Keratinocyte (primary cell): Measurements from ENCODE around the gene PDE3A.

Source experiments
- EZH2 ChIP-seq: IDR thresholded peaks from one replicate; pipeline ENCODE4 v1.6.1; 2012; ENCODE audit warnings: inconsistent platforms, mild to moderate bottlenecking, low read length, moderate library complexity
- TF ChIP-seq, protein P1 (sequence below), 3 experiments: IDR thresholded peaks in 1 of 3; conservative IDR thresholded peaks in 1 of 3; optimal IDR thresholded peaks in 1 of 3; 2 replicates in 2 of 3; 3 replicates in 1 of 3; pipeline versions ENCODE3 to v1.5.1; 2011; ENCODE audit warnings: low read length in 3 of 3, mild to moderate bottlenecking in 3 of 3, moderate library complexity in 2 of 3, control low read depth in 1 of 3, inconsistent platforms in 1 of 3; ENCODE audit not compliant: insufficient read depth in 2 of 3; ENCODE audit errors: extremely low read depth in 1 of 3

GRCh38 chr12:20629414-20630156 is 261.2 kb downstream of the PDE3A start:
- TF ChIP-seq, protein P1, sequence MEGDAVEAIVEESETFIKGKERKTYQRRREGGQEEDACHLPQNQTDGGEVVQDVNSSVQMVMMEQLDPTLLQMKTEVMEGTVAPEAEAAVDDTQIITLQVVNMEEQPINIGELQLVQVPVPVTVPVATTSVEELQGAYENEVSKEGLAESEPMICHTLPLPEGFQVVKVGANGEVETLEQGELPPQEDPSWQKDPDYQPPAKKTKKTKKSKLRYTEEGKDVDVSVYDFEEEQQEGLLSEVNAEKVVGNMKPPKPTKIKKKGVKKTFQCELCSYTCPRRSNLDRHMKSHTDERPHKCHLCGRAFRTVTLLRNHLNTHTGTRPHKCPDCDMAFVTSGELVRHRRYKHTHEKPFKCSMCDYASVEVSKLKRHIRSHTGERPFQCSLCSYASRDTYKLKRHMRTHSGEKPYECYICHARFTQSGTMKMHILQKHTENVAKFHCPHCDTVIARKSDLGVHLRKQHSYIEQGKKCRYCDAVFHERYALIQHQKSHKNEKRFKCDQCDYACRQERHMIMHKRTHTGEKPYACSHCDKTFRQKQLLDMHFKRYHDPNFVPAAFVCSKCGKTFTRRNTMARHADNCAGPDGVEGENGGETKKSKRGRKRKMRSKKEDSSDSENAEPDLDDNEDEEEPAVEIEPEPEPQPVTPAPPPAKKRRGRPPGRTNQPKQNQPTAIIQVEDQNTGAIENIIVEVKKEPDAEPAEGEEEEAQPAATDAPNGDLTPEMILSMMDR (optimal IDR thresholded peaks at IDR 0.05 in 1 of 3, IDR thresholded peaks at IDR 0.05 in 1 of 3, conservative IDR thresholded peaks at IDR 0.05 in 1 of 3; ENCODE audit: extremely low read depth in 1 of 3, insufficient read depth in 2 of 3, low read length in 3 of 3): no peak
- no peak for TF ChIP-seq EZH2
